K562 (cell line): ENCODE data around the gene KRT16. TPM values are rescaled to one million over a fixed set of nuclear protein-coding genes. Genes with fewer than 3 reads are reported as not detected.

Experiments used
- ARNT ChIP-seq, 2 experiments: fragments of 450-650 bp; IDR thresholded peaks; 2 replicates each; pipeline ENCODE4 v1.6.1; 2016; ENCODE audit warnings: mild to moderate bottlenecking in 1 of 2
- BRF1 ChIP-seq: IDR thresholded peaks from 3 replicates; pipeline ENCODE4 v1.6.1; 2011; ENCODE audit warnings: borderline replicate concordance, mild to moderate bottlenecking; ENCODE audit not compliant: insufficient read length; ENCODE audit errors: extremely low read depth
- DMBX1 ChIP-seq: fragments of 250-450 bp; sonication (Bioruptor Pico); IDR thresholded peaks from 2 replicates; pipeline ENCODE4 v1.8.0; 2022; ENCODE audit warnings: inconsistent platforms, mild to moderate bottlenecking, moderate library complexity, borderline replicate concordance
- NCOA1 ChIP-seq: fragments of 450-650 bp; IDR thresholded peaks from 2 replicates; pipeline ENCODE4 v1.6.1; 2016; ENCODE audit warnings: low read depth
- PHF20 ChIP-seq: fragments of 450-650 bp; IDR thresholded peaks from 2 replicates; pipeline ENCODE4 v1.6.1; 2018; ENCODE audit not compliant: partially characterized antibody
- RAD21 ChIP-seq, 2 experiments: fragments of 250-450 bp in 1 of 2; fragments of 450-650 bp in 1 of 2; sonication (Bioruptor Pico) in 1 of 2; formaldehyde crosslinking in 1 of 2; IDR thresholded peaks in 1 of 2; conservative IDR thresholded peaks in 1 of 2; 2 replicates each; pipeline versions ENCODE4 v1.4.0 to v1.8.0; 2020 to 2022; ENCODE audit warnings: mild to moderate bottlenecking in 2 of 2, moderate library complexity in 1 of 2
- RCOR1 ChIP-seq, 2 experiments: IDR thresholded peaks; 2 replicates each; pipeline ENCODE4 v1.6.1; 2012; ENCODE audit warnings: low read depth in 2 of 2, low read length in 2 of 2, borderline replicate concordance in 1 of 2, improper control_type of control experiment in 1 of 2
- TSC22D4 ChIP-seq: fragments of 450-650 bp; IDR thresholded peaks from 2 replicates; pipeline ENCODE4 v1.6.1; 2016; ENCODE audit warnings: missing genetic modification characterization, missing biosample characterization, control low read depth
- YY1 ChIP-seq, 3 experiments: IDR thresholded peaks; 2 replicates each; pipeline ENCODE4 v1.6.1; 2011; ENCODE audit warnings: low read length in 2 of 3, mild to moderate bottlenecking in 2 of 3, moderate library complexity in 2 of 3, borderline replicate concordance in 1 of 3, control low read depth in 1 of 3, low read depth in 1 of 3; ENCODE audit not compliant: insufficient read depth in 3 of 3, insufficient replicate concordance in 2 of 3, control insufficient read depth in 1 of 3, insufficient read length in 1 of 3; ENCODE audit errors: extremely low read depth in 1 of 3
- ZFP30 ChIP-seq: fragments of 250-450 bp; sonication (Bioruptor Pico); IDR thresholded peaks from 2 replicates; pipeline ENCODE4 v1.8.0; 2022; ENCODE audit warnings: moderate library complexity, mild to moderate bottlenecking, inconsistent platforms, borderline replicate concordance
- ZNF197 ChIP-seq: fragments of 200-800 bp; sonication (Bioruptor generic); IDR thresholded peaks from 2 replicates; pipeline ENCODE4 v1.6.1; 2016; ENCODE audit warnings: low read depth, missing genetic modification characterization, missing compliant biosample characterization
- ZNF318 ChIP-seq, 2 experiments: fragments of 450-650 bp; IDR thresholded peaks; 2 replicates each; pipeline ENCODE4 v1.6.1; 2016; ENCODE audit warnings: mild to moderate bottlenecking in 2 of 2, borderline replicate concordance in 1 of 2, low read depth in 1 of 2, moderate library complexity in 1 of 2
- ZNF324 ChIP-seq: fragments of 250-450 bp; sonication (Bioruptor Pico); IDR thresholded peaks from 2 replicates; pipeline ENCODE4 v1.4.0; 2020; ENCODE audit warnings: mild to moderate bottlenecking
- ZNF518B ChIP-seq: fragments of 250-450 bp; sonication (Bioruptor Pico); IDR thresholded peaks from 2 replicates; pipeline ENCODE4 v1.5.0; 2021; ENCODE audit warnings: mild to moderate bottlenecking, moderate library complexity
- polyA plus RNA-seq, 8 experiments: library from polyadenylated mRNA; depleted of rRNA in 4 of 8; stranded (reverse) in 5 of 8; unstranded in 3 of 8; fragments of >200 nt; fragmentation: Nextera tagmentation in 2 of 8; fragmentation: Illumina TruSeq in 1 of 8; extraction: Ambion mirVana in 2 of 8; extraction: Trizol in 1 of 8; gene quantifications; 2 replicates each; pipeline versions ENCODE4 v1.2.1 to v1.2.3, GENCODE V29; 2011 to 2014; ENCODE audit warnings: inconsistent platforms in 1 of 8, missing spikeins in 1 of 8
- total RNA-seq, 7 experiments: library from RNA; depleted of rRNA in 6 of 7; stranded (reverse); fragments of >200 nt in 6 of 7; fragmentation: Illumina TruSeq in 2 of 7; extraction: Trizol in 2 of 7; gene quantifications; 2 replicates each; pipeline versions ENCODE4 v1.2.1 to v1.2.3, GENCODE V29; 2011 to 2021; ENCODE audit warnings: low replicate concordance in 1 of 7

The KRT16 gene
- total and polyA plus RNA-seq, 9 of the 15 experiments (the other 6 are each of a cell fraction or from before 2014, with no cell fraction given) = 0.04 TPM; not detected in 8

GRCh38 chr17:41579484-41580243 lies 32.9 kb downstream of the KRT16 start (continued):
- TF ChIP-seq ZNF318 (IDR thresholded peaks at IDR 0.05; ENCODE audit: borderline replicate concordance in 1 of 2, low read depth in 1 of 2) (no peak), ZFP30 (CRISPR knock-in tag) (no peak), BRF1 (no peak), DMBX1 (CRISPR knock-in tag) (no peak), ZNF324 (no peak), RAD21 (CRISPR knock-in tag; conservative IDR thresholded peaks at IDR 0.05 in 1 of 2, IDR thresholded peaks at IDR 0.05 in 1 of 2) (peak; percentile 25 to 68; a peak in 3 of 4 replicates), NCOA1 (no peak), ZNF197 (CRISPR knock-in tag) (no peak), ZNF518B (CRISPR knock-in tag) (no peak), RCOR1 (IDR thresholded peaks at IDR 0.05; ENCODE audit: borderline replicate concordance in 1 of 2, low read depth in 2 of 2, low read length in 2 of 2) (peak in 1 of 2 experiments; percentile 14; a peak in 1 of 4 replicates), PHF20 (no peak), YY1 (IDR thresholded peaks at IDR 0.05; ENCODE audit: borderline replicate concordance in 1 of 3, control insufficient read depth in 1 of 3, extremely low read depth in 1 of 3, insufficient read depth in 3 of 3, insufficient read length in 1 of 3, insufficient replicate concordance in 2 of 3, low read depth in 1 of 3, low read length in 2 of 3) (peak in 1 of 3 experiments; percentile 25), ARNT (IDR thresholded peaks at IDR 0.05) (peak in 1 of 2 experiments; percentile 29; a peak in 1 of 4 replicates), TSC22D4 (tag) (no peak)
